Measurements from ENCODE around the gene TBC1D10A.

DNA sequence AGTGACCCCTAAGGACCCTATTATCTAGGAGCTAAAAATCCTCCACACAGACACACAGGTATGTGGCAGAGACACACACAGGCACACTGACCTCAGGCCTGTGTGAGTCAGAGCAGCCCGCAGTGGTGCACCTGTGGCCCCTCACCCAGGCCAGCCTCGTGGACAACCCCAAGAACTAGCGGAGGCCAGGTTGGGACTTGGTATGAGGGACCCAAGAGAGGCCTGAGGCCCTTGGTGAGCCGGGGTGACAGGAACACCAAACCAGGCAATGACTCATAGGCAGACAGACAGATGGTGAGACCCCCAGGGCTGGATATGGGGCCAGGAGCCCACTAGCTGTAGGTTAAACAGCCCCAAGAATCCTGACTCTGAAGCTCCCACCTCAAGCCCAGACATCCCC lies 43.4 kb downstream of the TBC1D10A start:
- TF ChIP-seq, protein P1, sequence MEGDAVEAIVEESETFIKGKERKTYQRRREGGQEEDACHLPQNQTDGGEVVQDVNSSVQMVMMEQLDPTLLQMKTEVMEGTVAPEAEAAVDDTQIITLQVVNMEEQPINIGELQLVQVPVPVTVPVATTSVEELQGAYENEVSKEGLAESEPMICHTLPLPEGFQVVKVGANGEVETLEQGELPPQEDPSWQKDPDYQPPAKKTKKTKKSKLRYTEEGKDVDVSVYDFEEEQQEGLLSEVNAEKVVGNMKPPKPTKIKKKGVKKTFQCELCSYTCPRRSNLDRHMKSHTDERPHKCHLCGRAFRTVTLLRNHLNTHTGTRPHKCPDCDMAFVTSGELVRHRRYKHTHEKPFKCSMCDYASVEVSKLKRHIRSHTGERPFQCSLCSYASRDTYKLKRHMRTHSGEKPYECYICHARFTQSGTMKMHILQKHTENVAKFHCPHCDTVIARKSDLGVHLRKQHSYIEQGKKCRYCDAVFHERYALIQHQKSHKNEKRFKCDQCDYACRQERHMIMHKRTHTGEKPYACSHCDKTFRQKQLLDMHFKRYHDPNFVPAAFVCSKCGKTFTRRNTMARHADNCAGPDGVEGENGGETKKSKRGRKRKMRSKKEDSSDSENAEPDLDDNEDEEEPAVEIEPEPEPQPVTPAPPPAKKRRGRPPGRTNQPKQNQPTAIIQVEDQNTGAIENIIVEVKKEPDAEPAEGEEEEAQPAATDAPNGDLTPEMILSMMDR (IDR thresholded peaks at IDR 0.05), result no peak
- no peak for TF ChIP-seq POLR2AphosphoS5 (IDR thresholded peaks at IDR 0.05; ENCODE audit: insufficient read depth in 1 of 2, low read depth in 1 of 2)
